ENCODE results near the gene SNX20.

SNX20 gene

DNA sequence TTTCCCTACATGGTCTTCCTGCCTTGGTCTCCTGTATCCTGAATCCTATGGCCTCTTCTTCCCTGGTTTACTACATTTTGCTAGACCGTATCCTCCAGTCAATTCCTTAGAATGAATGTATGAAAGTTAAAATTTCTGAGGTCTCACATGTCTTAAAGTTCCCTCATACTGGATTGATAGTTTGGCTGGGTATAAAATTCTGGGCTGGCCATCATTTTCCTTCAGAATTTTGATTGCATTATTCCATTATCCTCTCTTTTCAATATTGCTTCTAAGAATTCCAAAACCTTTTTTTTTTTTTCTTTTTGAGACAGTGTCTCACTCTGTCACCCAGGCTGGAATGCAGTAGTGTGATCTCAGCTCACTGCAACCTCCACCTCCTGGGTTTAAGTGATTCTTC lies 23.1 kb upstream of the SNX20 start:
- no peak for DNase-seq (ENCODE audit: low read depth, low spot score)

DNA sequence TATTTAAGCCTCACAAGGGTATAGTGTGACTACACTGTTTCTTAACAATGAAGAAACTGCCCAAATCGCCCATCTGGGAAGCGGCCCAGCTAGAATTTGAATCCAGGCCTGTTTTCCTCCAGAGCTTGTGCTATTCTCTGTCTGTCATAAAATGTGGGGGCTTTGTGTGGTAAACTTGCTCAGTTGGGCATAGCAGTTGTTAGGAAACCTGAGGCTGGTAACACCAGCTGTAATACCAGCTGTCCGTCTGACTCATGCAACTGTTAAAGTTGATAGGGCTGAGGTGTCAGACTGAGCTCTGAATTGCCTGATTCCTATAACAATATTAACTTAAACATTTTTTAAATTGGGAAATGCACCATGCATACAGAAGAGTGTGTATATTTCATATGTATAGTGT lies 21.6 kb upstream of the SNX20 start:
- DNase-seq (ENCODE audit: low read depth, low spot score): no peak

DNA sequence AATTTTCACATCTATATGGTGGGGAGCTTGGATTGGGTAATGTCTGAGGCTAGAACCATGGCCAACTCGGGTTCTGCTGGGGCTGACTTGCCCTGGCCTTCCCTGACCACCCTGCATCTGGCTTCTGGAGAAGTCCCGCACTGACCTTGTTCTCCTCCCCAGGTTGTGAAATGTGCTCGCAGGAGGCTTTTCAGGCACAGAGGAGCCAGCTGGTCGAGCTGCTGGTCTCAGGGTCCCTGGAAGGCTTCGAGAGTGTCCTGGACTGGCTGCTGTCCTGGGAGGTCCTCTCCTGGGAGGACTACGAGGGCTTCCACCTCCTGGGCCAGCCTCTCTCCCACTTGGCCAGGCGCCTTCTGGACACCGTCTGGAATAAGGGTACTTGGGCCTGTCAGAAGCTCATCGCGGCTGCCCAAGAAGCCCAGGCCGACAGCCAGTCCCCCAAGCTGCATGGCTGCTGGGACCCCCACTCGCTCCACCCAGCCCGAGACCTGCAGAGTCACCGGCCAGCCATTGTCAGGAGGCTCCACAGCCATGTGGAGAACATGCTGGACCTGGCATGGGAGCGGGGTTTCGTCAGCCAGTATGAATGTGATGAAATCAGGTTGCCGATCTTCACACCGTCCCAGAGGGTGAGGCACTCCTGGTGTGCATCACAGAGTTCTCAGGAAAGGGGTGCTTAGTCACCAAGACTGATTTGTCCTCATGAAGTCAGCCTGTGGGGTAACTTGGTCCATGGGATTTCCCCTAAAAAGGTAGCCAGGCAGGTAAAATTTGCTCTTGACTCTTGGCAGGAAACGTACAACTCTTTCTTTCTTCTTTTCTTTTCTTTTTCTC lies 18.4 kb upstream of the SNX20 start:
- DNase-seq (ENCODE audit: low read depth, low spot score): no peak

DNA sequence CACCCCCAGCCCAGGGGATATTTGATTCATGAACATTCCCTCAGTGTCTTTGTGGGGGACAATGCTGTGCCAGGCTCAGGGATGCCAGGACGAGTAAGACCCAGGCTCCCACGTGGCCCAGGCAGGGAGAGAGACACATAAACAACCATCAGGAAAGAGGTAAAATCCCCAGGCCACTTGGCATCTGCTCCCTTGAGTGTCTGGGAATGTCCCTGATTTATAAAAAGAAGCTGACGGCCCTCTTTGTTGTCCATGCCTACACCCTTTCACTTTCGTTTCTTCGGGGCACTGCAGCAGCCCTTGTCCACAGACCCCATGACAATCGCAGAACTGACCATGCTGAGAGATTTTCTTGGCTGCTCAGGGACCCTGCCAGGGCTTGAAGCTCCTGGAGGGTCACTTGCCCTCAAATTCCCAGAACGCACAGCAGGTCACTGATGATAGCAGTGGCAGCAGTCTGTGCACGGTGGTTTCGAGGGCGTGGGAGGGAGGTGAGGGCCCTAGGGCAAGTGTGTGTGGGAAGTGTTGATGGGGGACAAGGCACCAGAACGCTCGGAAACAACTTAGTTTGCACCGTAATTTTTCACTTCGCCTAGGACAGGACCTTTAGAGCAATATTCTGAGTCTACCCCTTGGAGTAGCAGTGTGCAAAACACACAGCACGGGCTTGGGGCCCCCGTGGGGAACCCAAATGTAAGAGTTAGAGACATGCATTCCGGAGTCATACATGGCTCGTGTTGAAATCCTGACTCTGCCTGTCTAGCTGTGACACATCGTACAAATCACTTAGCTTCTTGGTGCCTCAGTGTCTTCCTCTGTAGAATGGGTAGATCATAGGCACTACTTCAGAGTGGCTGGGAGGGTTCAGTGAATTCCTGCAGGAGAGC lies 17.0 kb upstream of the SNX20 start:
- peak; percentile 57 for DNase-seq (ENCODE audit: low read depth, low spot score)

- DNase-seq (ENCODE audit: low read depth, low spot score): no peak
These were observed 16.3 kb upstream of the SNX20 start for GRCh38 chr16:50697421-50697715.

- no peak for DNase-seq (ENCODE audit: low read depth, low spot score)
These were observed 15.7 kb upstream of the SNX20 start for GRCh38 chr16:50696575-50697420.

DNA sequence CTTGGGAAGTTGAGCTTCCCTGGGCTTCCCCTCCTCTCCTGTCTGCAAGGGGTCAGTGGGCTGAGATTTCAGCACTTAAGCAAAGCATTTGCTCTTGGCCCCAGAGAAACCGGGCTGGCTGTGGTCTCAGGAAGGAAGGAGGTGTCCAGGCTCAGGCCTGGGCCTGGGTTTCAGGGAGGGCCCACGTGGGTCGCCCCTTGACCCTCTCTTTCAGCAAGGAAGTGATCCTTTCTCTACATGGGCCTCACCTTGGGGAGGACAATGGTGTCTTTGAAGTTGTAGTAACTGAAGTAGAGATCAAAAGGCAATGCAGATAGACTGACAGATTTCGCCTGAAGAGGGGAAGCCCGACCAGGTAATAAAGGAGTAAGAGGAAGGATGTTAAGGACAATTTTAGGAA lies 15.0 kb upstream of the SNX20 start:
- DNase-seq (ENCODE audit: low read depth, low spot score): no peak

DNA sequence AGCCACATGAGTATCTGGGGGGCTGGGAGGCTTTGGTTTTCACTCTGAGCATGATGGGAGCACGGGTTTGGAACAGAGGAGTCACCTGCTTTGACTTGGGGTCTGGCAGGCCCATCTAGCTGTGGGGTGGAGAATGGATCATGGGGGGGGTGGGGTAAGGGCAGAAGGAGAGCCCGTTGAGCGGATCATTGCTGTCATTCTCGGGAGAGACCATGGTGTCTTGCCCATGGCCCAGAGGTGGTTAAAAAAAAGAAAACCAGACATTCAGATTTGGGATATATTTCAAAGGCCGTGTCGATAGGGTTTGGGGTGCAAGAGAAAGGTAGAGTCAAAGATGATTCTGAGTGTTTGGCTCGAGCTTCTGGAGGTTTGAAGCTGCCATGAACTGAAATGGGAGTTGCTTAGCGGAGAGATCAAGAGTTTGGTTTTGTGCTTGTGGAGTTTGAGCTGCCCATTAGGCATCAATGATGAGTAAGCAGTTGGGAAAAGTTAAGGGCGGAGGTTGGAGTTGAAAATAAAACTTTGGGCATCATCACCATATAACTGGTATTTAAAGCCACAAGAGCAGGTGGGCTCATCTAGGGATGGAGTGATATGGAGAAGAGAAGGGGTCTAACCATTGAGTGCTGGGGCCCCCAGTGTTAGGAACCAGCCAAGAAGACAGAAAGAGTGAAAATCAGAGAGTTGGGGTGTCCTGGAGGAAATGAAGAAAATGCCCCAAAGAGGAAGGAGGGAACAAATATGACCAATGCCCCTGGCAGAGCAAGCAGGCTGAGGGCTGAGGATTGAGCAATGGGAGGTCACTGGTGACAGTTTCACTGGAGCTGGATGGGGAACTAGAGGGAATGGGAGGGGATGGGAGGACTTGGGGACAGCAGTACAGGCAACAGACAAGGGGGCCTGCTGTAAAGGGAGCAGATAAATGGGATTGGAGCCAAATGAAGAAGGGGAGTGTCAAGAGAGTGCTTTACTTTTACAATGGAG lies 14.2 kb upstream of the SNX20 start:
- DNase-seq (ENCODE audit: low read depth, low spot score): no peak

GRCh38 chr16:50694206-50694605 lies 13.1 kb upstream of the SNX20 start:
- DNase-seq (ENCODE audit: low read depth, low spot score): no peak

DNA sequence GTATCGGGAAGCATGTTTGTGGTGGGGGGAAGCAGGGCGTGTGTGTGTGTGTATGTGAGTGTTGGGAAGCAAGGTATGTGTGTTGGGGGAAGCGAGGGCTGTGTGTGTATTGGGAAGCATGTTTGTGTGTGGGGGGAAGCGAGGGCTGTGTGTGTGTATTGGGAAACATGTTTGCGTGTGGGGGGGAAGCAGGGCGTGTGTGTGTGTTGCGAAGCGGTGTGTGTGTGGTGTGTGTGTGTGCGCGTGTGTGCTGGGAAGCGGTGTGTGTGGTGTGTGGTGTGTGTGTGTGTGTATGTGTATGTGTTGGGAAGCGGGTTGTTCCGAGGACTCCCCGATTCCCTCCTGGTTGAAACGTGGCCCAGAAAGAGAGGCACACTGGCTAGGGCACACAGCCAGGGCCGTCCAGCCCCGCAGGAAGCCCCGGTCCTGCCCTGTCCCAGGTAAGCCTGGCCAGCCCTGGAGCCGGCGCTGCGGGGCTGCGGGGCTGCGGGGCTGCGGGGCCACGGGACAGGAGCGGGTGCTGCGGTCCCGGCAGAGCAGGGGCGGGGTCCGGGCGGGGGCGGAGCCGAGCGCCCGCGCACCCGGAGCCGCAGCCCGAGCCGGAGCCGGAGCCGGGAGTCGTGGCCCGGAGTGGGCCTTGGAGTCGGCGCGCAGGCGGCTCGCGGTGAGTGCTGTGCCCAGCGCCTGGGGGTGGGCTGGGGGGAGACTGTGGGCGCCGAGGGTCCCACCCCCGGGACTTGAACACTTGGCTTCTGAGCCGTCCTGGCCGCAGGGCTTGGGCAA lies 12.1 kb upstream of the SNX20 start, which contains the start of gene NOD2:
Gene NOD2 (plus strand): TSS at position 608 of the 783 bp plus-strand sequence. CDS start 5,890 bp downstream, outside the sequence.
- DNase-seq (ENCODE audit: low read depth, low spot score): peak; percentile 22

GRCh38 chr16:50692644-50692998 lies 11.5 kb upstream of the SNX20 start:
- no peak for DNase-seq (ENCODE audit: low read depth, low spot score)

- no peak for DNase-seq (ENCODE audit: low read depth, low spot score)
These were observed 9.1 kb upstream of the SNX20 start for GRCh38 chr16:50690177-50690576.

- no peak for DNase-seq (ENCODE audit: low read depth, low spot score)
These were observed 7.8 kb upstream of the SNX20 start for GRCh38 chr16:50688867-50689266.

- DNase-seq (ENCODE audit: low read depth, low spot score): no peak
These were observed 7.0 kb upstream of the SNX20 start for GRCh38 chr16:50688083-50688482.

- no peak for DNase-seq (ENCODE audit: low read depth, low spot score)
These were observed 4.5 kb upstream of the SNX20 start for GRCh38 chr16:50685462-50686063.

GRCh38 chr16:50684823-50685461 lies 3.8 kb upstream of the SNX20 start:
- no peak for DNase-seq (ENCODE audit: low read depth, low spot score)

GRCh38 chr16:50683689-50684374 lies 2.7 kb upstream of the SNX20 start:
- DNase-seq (ENCODE audit: low read depth, low spot score): no peak

GRCh38 chr16:50680556-50680893 lies 587 bp downstream of the SNX20 start:
- DNase-seq (ENCODE audit: low read depth, low spot score): no peak
